Activated naive CD8-positive, alpha-beta T cell (primary cell): ENCODE results near the gene TK2.
A peak's percentile ranks its signal among the peaks of the same experiment; 100 is the strongest.

Source experiments
- H3K27ac Mint-ChIP-seq: one replicate; pipeline ENCODE4 v1.8.0; 2021; ENCODE audit warnings: mixed read lengths
- H3K27me3 Mint-ChIP-seq: one replicate; pipeline ENCODE4 v1.8.0; 2021; ENCODE audit warnings: mixed read lengths
- H3K36me3 Mint-ChIP-seq: one replicate; pipeline ENCODE4 v1.8.0; 2021; ENCODE audit warnings: mixed read lengths
- H3K4me1 Mint-ChIP-seq: one replicate; pipeline ENCODE4 v1.8.0; 2021; ENCODE audit warnings: low read depth, mixed read lengths
- H3K4me3 Mint-ChIP-seq: one replicate; pipeline ENCODE4 v1.8.0; 2021; ENCODE audit warnings: mild to moderate bottlenecking, mixed read lengths
- H3K9me3 Mint-ChIP-seq: one replicate; pipeline ENCODE4 v1.8.0; 2021; ENCODE audit warnings: low read depth, mixed read lengths

The TK2 gene

DNA sequence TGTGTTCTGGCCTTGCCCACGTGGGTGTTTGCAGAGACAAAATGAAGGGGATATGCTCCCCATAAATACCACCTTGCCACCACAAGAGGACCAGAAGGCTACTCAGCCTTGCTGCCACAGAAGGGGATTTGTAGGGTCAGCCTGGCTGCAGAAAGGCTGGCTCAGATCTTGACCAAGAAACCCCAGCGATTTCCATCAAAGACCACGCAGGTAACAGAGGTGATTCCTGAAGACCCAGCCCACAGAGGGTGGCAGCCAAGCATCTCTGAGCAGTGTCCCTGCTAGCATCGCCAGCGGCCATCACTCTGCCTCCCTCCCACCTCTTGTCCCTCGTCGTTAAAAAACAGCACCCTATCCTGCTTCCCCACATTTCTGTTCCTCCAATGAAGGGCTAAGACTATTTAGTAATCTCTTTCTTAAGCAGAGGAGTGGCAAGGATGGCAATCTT is 68.0 kb downstream of the TK2 start:
- Mint-ChIP-seq H3K9me3 (no peaks in the 10 kb centered on the region), H3K4me1 (peaks cover 17% of the 10 kb centered on the region), H3K36me3 (no peaks in the 10 kb centered on the region), H3K4me3 (no peak overlapping the region), H3K27ac (no peak overlapping the region), H3K27me3 (no peaks in the 10 kb centered on the region)

DNA sequence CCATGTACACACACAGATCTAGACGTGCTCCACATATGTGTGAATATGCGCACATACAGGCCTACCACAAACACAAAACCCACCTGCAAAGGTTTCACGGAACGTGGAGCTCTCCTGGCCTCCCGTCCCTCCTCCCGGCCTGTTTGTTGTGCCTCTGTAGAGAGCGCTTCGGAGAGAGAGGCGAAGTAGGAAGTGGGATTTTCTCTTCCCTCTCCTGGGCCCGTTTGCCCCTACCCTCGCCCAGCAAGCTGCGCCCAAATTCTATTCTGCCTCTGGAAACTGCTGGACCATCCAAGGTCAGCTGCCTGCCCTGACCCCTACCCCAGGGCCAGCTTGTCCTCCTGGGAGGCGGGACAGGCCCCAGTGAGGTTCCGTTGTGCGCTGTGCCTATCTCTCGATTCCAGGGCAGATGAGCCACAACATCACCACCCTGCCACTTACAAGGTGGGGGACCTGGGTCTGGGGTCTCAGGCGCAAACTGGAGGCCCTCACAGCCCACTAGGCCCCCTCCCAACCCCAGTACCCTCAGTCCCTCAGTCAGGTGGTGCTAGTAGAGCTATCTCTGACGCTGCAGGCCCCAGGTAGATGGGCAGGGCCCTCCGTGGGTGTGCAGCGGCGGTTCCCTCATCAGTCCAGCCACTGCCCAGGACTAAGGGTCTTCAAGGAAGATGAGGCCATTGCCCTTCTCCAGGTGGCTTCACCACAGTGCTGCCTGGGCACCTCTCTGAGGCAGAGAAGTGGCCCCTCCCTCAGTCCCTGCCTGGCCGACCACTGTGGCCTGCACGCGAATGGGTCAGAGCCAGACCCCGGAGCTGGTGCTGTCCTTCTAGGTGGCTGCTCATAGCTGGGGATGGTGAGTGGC is 68.6 kb downstream of the TK2 start:
- H3K27ac Mint-ChIP-seq: no peak overlapping the region
- H3K4me1 Mint-ChIP-seq: peaks cover 17% of the 10 kb centered on the region
- no peak overlapping the region for H3K4me3 Mint-ChIP-seq
- no peaks in the 10 kb centered on the region for H3K27me3 Mint-ChIP-seq
- no peaks in the 10 kb centered on the region for H3K36me3 Mint-ChIP-seq
- H3K9me3 Mint-ChIP-seq: no peaks in the 10 kb centered on the region

DNA sequence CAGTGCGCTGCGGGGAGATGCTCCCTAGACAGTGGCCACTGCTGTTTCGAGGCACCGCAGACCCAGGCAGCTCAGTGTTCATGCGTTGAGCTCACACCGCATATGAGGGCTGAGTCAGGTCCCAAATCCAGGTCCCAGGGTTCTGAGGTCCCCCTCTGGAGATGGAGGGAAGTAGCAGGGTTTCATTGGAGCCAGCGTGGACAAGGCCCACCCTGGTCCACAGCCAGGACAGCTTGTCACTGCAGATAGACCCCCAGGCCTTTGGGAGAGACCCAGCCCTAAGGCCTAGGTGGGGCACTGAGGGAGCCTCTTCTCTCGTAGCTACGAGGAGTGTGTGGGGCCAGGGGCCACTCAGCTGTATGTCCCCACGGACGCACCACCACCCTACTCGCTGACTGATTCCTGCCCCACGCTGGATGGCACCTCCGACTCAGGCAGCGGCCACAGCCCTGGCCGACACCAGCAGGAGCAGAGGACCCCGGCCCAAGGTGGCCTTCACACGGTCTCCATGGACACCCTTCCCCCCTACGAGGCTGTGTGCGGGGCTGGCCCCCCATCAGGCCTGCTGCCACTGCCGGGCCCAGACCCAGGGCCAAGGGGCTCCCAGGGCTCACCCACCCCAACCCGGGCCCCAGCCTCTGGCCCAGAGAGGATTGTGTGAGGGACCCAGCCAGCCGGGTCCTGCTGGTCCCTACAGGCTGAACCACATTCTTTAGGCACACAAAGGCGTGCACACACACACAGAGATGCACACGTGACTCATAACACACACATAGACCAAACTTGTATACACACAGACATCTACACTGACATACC is 69.4 kb downstream of the TK2 start:
- Mint-ChIP-seq H3K4me1 (peaks cover 20% of the 10 kb centered on the region), H3K9me3 (no peaks in the 10 kb centered on the region), H3K27me3 (no peaks in the 10 kb centered on the region), H3K27ac (peak overlapping the region; percentile 28), H3K36me3 (no peaks in the 10 kb centered on the region), H3K4me3 (no peak overlapping the region)

DNA sequence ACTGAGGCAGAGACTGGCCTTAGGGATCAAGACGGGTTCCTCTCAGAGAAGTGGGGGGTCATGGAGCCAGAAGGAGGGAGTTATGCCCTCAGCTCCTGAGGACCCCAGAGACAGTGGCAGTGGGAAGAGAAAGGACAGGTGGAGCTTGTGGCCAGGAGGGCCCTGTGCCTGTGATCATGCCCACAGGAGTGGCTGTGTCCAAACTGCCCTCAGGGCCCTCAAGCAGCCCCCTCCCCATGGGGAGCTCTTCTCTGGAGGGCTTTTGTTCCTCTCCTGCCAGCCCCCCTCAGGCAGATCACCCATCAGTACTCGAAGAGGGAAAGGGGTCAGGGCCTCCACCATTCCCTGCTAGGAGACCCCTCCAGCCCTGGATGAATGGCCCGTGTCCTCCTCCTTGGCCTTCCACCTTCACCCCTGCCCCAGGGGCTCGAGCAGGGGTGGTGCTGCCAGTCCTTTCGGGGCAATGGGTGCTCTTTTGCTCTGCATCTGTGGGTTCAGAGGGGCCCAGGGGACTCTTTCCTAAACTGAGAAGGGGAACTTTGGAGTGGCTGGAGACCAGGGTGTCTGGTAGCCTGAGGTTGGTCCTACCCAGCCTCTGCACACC is 70.2 kb downstream of the TK2 start:
- peak overlapping the region; percentile 28 for H3K27ac Mint-ChIP-seq
- H3K27me3 Mint-ChIP-seq: no peaks in the 10 kb centered on the region
- no peaks in the 10 kb centered on the region for H3K36me3 Mint-ChIP-seq
- peaks cover 26% of the 10 kb centered on the region for H3K4me1 Mint-ChIP-seq
- H3K9me3 Mint-ChIP-seq: no peaks in the 10 kb centered on the region
- no peak overlapping the region for H3K4me3 Mint-ChIP-seq

DNA sequence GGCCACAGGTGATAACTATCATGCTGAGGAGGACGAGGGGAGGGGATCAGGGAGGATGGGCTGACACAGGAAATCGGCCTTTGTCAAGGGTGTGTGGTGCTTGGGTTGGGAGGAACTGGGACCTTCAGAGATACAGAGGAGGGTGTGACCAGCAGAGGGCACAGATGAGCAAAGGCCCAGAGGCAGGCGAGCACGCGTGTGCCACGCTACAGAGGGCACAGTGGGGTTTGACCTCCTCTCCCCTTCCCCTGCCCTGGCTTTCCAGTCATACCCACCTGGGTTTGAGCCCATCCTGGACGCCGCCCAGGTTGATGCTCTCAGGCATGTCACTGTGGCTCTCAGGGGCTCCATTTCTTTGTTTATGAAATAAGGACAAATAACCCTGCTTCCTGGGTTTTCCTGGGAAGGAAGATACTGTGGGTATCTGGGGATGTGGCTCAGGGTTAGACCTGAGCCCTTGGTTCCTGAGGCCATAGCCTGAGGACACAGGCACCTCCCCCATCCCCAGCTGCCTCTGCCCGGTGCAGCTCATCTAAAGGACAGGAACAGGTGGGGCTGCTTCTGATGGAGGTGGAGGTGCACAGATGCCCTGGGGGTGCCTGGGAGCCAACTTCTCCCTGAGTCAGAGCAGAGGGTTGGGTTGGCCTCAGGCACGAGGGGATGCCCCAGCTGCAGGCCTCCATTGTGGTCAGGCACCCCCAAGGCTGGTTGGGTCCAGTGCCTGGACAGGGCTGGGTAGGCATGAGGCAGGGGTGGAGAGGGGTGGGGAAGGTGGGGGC is 71.0 kb downstream of the TK2 start:
- Mint-ChIP-seq H3K27me3 (no peaks in the 10 kb centered on the region), H3K27ac (peak overlapping the region; percentile 67), H3K36me3 (no peaks in the 10 kb centered on the region), H3K9me3 (no peaks in the 10 kb centered on the region), H3K4me3 (no peak overlapping the region), H3K4me1 (peaks cover 32% of the 10 kb centered on the region)

DNA sequence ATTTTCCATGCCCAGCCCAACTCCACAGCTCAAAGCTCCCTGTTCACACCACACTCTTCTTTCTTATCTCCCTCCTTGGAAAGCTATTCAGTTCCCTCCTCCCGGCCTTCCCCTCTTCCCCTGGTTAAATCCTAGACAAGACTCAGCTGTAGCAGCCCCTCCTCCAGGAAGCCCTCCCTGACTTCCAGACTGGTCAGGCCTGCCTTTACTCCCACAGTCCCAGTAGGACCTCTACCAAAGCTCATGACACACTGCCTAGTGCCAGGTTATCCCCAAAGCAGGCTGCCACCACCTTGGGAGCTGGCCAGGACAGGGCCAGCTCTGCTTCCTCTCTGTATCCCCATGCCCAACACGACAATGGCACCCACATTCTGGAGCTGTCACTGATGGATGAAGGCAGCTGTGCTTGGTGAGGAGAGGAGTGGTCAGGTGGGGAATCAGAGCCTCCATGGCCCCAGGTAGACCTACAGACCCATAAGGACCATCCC is 72.8 kb downstream of the TK2 start:
- H3K4me3 Mint-ChIP-seq: no peak overlapping the region
- no peak overlapping the region for H3K27ac Mint-ChIP-seq
- H3K4me1 Mint-ChIP-seq: peaks cover 24% of the 10 kb centered on the region
- no peaks in the 10 kb centered on the region for H3K9me3 Mint-ChIP-seq
- no peaks in the 10 kb centered on the region for H3K36me3 Mint-ChIP-seq
- H3K27me3 Mint-ChIP-seq: no peaks in the 10 kb centered on the region

DNA sequence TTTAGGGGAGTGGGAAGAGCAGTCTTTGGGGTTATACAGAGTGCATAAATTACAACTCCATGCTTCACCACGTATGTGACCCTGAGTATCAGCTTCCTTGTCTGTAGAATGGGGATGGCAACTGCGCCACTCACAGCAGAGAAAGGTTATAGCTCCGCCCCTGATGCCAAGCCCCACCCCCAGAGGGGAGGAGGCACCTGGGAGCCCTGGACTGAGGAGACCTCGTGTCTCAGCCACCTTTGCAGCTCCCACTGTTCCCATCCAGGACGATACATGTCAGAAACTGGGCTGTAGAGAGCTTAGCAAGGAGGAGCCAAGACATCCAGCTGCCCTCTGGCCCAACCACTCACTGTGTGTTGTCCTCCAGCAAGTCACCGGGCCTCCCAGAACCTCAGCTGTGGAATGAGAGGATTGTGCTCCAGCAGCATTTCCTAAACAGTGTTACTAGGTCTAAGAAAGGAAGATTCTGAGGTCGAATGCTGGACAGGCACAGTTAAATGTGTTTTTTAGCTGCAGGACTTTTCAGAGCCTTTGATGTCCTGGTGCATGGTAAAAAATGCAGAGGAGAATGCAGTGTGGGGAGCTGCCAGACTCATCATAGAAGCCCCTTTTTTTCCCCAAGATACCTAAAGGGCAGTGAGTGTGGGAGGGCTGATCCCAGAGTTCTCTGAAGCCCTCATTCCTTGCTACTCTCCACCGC is 73.4 kb downstream of the TK2 start:
- H3K4me3 Mint-ChIP-seq: no peak overlapping the region
- H3K9me3 Mint-ChIP-seq: no peaks in the 10 kb centered on the region
- no peak overlapping the region for H3K27ac Mint-ChIP-seq
- no peaks in the 10 kb centered on the region for H3K27me3 Mint-ChIP-seq
- no peaks in the 10 kb centered on the region for H3K36me3 Mint-ChIP-seq
- peaks cover 24% of the 10 kb centered on the region for H3K4me1 Mint-ChIP-seq

DNA sequence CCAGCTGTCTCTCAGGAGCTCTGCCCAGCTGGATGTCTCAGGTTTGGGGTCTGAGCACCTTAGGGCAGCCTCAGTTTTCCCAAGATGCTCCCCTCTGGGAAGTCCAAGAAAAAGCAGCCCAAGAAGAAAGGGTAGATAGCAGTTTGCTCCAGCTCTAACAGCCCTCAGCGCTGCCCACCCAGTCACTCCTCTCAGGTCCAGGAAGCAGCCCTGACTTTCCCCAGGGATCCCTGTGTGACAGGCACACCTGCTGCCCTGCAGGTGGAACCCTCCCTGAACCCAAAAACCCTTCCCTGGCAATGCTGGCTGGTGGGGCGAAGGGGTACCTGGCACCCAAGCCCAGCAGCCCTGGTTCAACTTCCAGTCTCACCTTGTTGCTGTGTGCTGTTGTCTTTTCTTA is 74.7 kb downstream of the TK2 start:
- Mint-ChIP-seq H3K4me3 (no peak overlapping the region), H3K27me3 (no peaks in the 10 kb centered on the region), H3K27ac (no peak overlapping the region)

DNA sequence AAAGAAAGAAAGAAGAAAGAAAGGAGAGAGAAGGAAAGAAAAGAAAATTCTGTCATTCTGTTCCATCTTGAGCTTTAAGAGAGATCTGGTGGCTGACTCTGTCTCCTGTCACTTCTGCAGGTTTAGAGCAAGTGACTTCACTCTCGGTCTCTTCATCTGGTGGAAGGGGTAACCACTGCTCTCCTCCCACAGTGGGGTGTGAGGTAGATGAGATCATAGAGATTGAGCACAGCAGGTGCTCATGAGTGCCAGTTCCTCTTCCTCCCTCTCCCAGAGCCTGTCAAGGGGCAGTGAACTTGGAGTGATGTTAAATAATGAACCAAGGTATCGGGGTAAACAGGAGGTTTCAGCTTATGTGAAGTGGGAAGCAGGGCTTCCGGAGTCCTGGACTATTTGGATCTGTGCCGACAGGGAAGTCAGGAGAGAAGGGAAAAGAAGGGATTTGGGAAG is 75.1 kb downstream of the TK2 start:
- Mint-ChIP-seq H3K27me3 (no peaks in the 10 kb centered on the region), H3K4me1 (peaks cover 24% of the 10 kb centered on the region), H3K4me3 (peak overlapping the region; percentile 33), H3K9me3 (no peaks in the 10 kb centered on the region), H3K36me3 (no peaks in the 10 kb centered on the region), H3K27ac (peak overlapping the region; percentile 79)

More for the DNA sequence above, 74.7 kb downstream of the TK2 start:
- H3K36me3 Mint-ChIP-seq: no peaks in the 10 kb centered on the region
- H3K4me1 Mint-ChIP-seq: peaks cover 24% of the 10 kb centered on the region
- no peaks in the 10 kb centered on the region for H3K9me3 Mint-ChIP-seq

DNA sequence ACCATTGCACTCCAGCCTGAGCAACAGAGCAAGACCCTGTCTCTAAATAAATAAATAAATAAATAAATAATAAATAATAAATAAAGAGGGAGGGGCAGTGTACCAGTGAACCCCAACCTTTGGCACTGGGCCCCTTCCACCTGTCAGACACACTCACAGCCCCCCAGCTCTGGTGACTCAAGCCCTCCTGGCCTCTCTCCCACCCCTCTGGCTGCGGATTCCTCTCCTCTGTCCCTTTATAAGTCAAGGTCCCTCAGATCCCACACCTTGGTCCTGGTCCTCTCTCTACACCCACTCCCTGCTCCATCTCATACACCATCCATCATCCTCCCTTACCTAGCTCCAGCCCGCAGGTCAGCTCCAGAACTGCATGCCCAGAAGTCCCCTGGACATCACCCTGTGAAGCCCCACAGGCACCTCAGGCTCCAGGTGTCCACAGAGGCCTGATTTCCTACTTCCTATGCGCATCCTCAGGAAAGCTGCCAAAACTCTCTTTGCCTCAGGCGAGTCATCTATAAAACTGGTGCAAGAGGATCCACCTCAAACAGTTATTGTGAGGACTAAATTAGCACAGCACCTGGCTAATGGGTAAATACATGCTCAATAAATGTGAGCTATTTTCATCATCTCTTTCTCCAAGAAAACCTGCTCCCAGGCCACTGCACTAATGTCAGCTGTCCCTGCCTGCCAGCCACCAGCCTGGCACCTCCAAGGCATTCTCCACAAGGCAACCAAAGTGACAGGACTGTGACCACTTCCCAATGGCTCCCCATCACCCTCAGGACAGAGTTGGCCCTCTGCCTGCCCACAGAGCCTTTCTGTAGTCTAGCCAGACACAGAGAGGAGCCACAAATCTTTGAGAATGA is 76.0 kb downstream of the TK2 start:
- H3K9me3 Mint-ChIP-seq: no peaks in the 10 kb centered on the region
- H3K4me3 Mint-ChIP-seq: no peak overlapping the region
- H3K36me3 Mint-ChIP-seq: no peaks in the 10 kb centered on the region
- H3K27me3 Mint-ChIP-seq: no peaks in the 10 kb centered on the region
- H3K4me1 Mint-ChIP-seq: peaks cover 22% of the 10 kb centered on the region
- peak overlapping the region; percentile 34 for H3K27ac Mint-ChIP-seq

DNA sequence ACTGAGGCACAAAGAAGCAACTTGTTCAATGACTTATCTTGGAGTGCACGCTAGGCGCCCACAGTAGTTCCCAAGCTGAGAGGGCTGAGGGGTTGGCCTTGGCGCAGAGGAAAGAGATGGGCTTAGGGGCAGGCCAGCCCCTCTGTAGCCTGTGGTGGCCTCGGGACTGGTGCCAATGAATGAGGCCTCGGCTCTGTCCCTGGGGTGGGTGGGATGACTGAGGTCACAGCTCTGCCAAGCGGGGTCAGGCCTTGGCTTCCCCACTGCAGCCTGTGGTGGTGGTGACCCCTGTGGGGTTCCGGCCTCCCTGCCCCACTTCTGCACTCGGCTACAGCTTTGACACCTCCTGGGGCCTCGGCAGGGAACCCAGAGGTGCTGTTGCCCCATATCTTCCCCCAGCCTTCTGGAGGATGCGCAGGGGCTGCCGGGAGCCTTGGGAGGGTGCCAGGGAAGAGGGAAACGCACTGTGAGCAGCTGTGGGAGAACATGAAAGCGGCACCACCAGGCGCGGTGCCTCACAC is 76.8 kb downstream of the TK2 start:
- H3K9me3 Mint-ChIP-seq: no peaks in the 10 kb centered on the region
- H3K36me3 Mint-ChIP-seq: no peaks in the 10 kb centered on the region
- H3K4me1 Mint-ChIP-seq: peaks cover 18% of the 10 kb centered on the region
- H3K27me3 Mint-ChIP-seq: no peaks in the 10 kb centered on the region
- H3K27ac Mint-ChIP-seq: no peak overlapping the region
- H3K4me3 Mint-ChIP-seq: no peak overlapping the region

DNA sequence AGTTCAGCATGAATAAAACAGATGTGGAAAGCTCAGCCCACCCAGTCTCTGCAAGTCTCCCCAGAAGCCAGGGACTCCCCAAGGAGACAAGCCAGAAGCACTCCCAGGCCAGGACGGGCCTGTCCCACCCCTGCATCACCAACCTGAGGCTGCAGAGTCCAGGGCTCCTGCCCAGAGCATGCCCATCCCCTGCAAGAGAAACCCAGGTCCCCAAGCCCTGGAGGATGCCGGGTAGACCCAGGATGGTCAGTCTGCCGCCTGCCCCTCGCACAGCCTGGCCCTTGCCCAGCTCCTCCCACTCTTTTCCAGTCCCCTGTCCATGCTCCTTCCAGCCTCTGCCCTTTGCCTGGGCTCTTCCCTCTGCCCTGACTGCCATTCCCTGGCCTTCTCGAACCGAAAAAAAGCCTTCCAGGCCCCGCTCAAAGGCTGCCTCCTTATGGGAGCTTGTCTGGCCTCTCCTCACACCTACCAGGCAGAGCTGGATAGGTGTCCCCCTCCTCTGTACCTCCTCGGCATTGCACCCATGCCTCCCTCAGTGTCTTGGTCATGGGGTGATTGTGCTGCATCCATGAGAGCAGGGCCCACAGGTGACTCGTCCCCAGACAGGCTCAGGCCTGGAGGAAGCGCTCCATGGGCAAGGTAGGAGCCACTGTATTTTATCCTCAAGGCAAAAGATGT is 78.1 kb downstream of the TK2 start:
- Mint-ChIP-seq H3K4me3 (no peak overlapping the region), H3K4me1 (peaks cover 18% of the 10 kb centered on the region), H3K27me3 (no peaks in the 10 kb centered on the region), H3K27ac (no peak overlapping the region), H3K9me3 (no peaks in the 10 kb centered on the region), H3K36me3 (no peaks in the 10 kb centered on the region)
